Ecto neural progenitor cell (in vitro differentiated cells): Measurements from ENCODE around the gene KAT14.
"Not testable (repeated sequence)": the region's sequence is repeated elsewhere in the genome, so short reads cannot be mapped to it uniquely, and the experiment has no call there.

Experiments used
- DNase-seq: peaks from one replicate; pipeline ENCODE4 v3.0.0-alpha.2; 2018; ENCODE audit warnings: low spot score

KAT14 gene

DNA sequence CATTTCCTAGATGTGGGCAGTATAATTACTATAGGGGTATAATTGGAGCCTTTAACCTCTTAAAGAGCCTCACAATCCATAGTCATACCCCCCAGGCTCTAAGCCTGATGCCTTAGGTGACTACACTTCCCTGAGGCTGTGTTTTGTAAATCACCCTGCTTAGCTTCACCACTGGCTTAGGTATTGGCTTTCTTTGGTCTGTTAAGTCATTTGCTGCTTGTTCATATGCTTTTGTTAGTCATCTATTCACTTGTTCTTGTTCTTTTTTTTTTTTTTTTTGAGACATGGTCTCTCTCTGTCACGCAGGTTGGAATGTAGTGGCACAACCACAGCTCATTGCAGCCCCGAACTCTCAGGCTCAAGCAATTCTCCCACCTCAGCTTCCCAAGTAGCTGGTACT lies 26.7 kb downstream of the KAT14 start:
- DNase-seq, result no peak

GRCh38 chr20:18165553-18165952 lies 27.9 kb downstream of the KAT14 start:
- no peak for DNase-seq

DNA sequence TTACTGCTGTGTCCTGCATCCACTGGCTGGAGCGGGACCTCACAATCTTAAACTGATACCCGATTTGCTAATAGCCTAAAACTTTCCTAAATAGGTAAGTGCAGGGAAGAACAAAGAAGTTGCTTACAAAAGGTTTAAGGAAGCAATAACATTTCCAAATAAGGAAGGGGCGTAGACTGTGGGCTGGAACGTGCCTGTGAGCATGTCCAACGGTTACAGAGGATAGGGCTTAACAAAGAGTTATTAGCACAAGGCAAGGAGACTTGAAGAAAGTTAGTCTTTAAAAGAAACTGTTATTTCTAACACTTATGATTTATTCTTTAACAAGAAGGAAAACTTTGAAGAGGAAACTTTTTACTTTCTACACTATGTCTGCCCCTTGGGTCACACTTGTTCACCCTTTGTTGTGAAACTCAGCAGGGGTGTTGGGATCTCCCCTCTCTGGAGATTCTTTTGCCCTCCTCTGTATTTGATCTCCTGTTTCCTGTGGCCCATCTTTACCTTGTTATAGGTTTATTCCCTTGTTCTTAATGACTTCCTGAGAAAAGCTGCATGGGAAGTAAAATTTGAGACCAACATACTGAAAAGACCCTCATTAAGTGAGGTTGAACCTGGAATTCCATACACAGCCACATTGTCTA lies 28.7 kb downstream of the KAT14 start:
- DNase-seq, result no peak

GRCh38 chr20:18166950-18167349 lies 29.3 kb downstream of the KAT14 start:
- no peak for DNase-seq

DNA sequence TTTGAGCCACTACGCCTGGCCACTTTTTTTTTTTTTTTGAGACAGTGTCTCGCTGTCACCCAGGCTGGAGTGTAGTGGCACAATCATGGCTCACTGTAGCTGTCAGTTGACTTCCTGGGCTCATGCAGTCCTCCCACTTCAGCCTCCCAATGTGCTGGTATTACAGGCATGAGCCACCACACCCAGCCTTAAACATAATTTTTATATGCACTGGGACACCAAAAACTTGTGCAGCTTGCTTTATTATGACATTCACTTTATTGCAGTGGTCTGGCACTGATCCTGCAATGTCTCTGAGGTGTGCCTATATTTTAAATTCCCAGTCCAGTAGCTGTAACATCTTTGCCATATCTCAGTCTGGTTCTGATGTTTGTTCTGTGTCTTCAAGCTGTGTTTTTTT lies 34.7 kb downstream of the KAT14 start:
- DNase-seq, result no peak

GRCh38 chr20:18174906-18175683 lies 37.4 kb downstream of the KAT14 start:
- no peak for DNase-seq

- DNase-seq, result no peak
Measured at GRCh38 chr20:18176318-18176785, 38.7 kb downstream of the KAT14 start.

DNA sequence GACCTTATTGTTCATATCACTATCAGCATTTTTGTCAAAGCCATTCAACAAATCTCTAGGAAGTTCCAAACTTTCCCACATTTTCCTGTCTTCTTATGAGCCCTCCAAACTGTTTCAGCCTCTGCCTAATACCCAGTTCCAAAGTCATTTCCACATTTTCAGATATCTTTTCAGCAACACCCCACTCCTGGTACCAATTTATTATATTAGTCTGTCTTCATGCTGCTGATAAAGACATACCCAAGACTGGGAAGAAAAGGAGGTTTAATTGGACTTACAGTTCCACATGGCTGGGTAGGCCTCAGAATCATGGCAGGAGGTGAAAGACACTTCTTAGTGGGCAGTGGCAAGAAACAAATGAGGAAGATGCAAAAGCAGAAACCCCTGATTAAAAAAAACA lies 42.7 kb downstream of the KAT14 start:
- DNase-seq, result not testable (repeated sequence)

- DNase-seq, result no peak
Measured at GRCh38 chr20:18180815-18181214, 43.2 kb downstream of the KAT14 start.

DNA sequence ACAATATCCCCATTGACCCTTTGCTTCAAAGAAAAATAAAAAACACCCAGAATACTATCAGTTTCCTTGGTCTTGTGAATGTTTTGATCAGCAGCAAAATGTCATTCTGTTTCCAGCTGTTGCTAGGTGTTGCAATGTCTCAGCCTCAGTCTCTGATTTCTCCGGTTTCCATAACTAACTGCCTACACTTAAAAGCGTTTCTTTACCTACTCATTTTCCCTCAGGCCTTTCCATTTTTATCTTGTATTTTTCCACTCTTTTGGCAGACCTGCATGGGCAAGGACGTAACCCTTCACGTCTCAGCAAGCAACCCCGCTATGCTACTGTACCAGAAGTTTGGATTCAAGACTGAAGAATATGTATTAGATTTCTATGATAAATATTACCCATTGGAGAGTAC lies 49.4 kb downstream of the KAT14 start:
- DNase-seq, result no peak

- DNase-seq, result no peak
Measured at GRCh38 chr20:18188434-18188833, 50.8 kb downstream of the KAT14 start.

DNA sequence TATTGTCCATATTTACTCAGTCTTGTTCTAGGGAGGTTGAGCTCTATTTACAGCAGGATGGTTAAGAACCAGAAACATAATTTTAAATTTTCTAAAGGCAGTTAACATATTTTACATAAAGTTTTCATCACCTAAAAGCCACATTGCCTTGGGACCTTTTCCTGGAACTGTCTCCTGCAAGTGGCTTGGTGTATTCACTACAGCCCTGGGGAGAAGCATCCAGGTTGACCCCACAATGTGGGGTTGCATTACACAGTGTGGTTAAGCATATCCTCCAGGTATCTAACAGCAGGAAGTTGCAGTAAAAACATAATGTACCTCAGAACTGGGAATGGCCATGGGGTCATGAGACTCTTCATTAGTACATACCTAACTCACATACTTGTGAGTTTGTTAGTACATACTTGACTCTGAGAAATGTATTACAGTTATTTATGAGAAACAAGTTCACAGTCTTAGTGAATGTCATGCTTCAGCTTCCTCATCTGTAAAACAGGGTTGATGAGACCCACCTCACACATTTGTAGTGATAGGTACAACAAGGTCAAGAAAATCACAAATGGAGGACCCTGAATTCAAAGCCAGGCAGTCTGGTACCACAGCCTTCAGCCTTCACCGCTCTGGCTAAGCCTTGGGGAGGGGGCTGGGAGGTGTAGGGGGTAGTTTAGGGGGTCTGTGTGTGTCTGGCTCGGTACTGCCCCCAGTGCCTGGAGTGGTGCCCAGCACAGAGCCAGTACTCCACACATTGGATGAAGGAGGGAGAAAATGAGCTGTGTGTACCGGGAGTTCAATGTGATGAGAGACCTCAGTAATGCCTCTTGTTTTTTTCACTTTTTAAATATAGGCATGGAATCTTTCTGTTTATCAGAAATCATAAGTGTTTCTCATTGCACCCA lies 52.9 kb downstream of the KAT14 start:
- DNase-seq, result no peak

- no peak for DNase-seq
Measured at GRCh38 chr20:18191306-18191705, 53.6 kb downstream of the KAT14 start.

GRCh38 chr20:18194461-18194860 lies 56.8 kb downstream of the KAT14 start:
- not testable (repeated sequence) for DNase-seq

- no peak for DNase-seq
Measured at GRCh38 chr20:18195931-18196330, 58.3 kb downstream of the KAT14 start.

DNA sequence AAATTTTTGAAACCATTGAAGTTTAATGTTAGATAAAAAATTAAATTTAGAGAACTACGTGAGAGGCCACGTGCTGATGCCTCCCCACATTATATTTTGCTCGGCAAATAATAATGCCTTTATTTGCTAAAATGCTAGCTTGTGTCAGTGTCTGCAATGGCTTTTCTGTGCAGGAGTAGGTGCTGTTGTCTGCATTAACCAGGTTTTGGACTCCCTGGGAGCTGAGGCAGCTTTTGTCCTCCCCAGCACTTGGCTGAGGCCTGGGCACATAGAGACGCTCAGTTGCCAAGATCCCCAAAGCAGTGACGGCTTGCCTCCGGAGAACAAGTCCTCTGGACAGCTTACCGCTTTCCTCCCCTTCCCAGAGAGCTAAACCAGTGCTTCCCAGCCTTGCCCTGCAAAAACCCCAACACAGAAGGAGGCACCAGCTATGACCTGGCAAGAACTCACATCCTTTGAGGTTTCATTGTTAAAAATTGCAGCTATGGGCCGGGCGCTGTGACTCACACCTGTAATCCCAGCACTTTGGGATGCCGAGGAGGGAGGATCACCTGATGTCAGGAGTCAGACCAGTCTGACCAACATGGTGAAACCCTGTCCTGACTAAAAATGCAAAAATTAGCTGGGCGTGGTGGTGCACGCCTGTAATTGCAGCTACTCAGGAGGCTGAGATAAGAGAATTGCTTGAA lies 59.9 kb downstream of the KAT14 start:
- DNase-seq, result no peak

- DNase-seq, result no peak
Measured at GRCh38 chr20:18202966-18203365, 65.3 kb downstream of the KAT14 start.

- DNase-seq, result not testable (repeated sequence)
Measured at GRCh38 chr20:18203700-18204099, 66.0 kb downstream of the KAT14 start.

GRCh38 chr20:18213002-18213401 lies 75.3 kb downstream of the KAT14 start:
- DNase-seq, result no peak

- no peak for DNase-seq
Measured at GRCh38 chr20:18215566-18215965, 77.9 kb downstream of the KAT14 start.

- DNase-seq, result no peak
Measured at GRCh38 chr20:18218280-18218679, 80.6 kb downstream of the KAT14 start.

GRCh38 chr20:18223409-18223808 lies 85.7 kb downstream of the KAT14 start:
- DNase-seq, result no peak
